ENCODE results near the gene PAPOLA. TPM values are rescaled to one million over a fixed set of nuclear protein-coding genes. Genes with fewer than 3 reads are reported as not detected.
A peak's percentile ranks its signal among the peaks of the same experiment; 100 is the strongest.

The PAPOLA gene
- total RNA-seq, 1 donor from 2014 or later: 235 TPM

DNA sequence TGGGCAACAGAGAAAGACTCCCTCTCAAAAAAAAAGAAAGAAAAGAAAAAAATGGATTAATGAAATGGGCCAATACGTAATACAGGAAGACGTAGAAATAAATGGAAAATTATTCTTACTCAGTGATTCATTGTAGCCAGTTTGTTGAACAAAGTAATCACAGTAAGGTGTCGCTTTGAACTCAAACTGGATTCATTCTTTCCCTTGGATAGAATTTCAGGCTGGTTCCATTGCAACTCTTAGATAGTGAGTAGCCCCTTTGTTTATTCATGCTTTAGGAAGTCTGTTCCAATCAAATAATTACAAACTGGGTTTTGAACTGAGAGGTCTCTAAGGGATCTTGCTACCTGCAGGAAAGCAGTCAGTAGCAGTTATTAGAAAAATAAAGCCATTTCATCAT lies 42.3 kb upstream of the PAPOLA start:
- no peaks in the 10 kb centered on the region for H3K27me3 Mint-ChIP-seq (ENCODE audit: insufficient read depth, low read depth)
- no peak for TF ChIP-seq EZH2 (IDR thresholded peaks at IDR 0.05)
- no peak for TF ChIP-seq EZH2phosphoT487 (IDR thresholded peaks at IDR 0.05)
- Histone ChIP-seq H3K27ac (no peak overlapping the region), H3K9ac (no peak overlapping the region), H3K79me2 (ENCODE audit: low read depth) (no peaks in the 10 kb centered on the region), H3K4me3 (no peak overlapping the region), H3K27me3 (no peaks in the 10 kb centered on the region), H3K9me3 (ENCODE audit: low read depth) (no peaks in the 10 kb centered on the region), H2AFZ (replicated peaks) (no peak overlapping the region), H4K20me1 (ENCODE audit: low read depth) (no peaks in the 10 kb centered on the region), H3K36me3 (no peaks in the 10 kb centered on the region), H3F3A (ENCODE audit: low read depth) (no peaks in the 10 kb centered on the region), H3K4me2 (no peak overlapping the region), H3K4me1 (peaks cover 4% of the 10 kb centered on the region)
- H3K36me3 Mint-ChIP-seq: peaks cover 2% of the 10 kb centered on the region
- no peak for DNase-seq (ENCODE audit: low spot score)
- no peak overlapping the region for H3K4me3 Mint-ChIP-seq
- H3K9me3 Mint-ChIP-seq: no peaks in the 10 kb centered on the region
- H3K27ac Mint-ChIP-seq: no peak overlapping the region
- H3K4me1 Mint-ChIP-seq: peaks cover 3% of the 10 kb centered on the region

- no peak overlapping the region for H3K4me3 Mint-ChIP-seq
- H3K27ac Mint-ChIP-seq: no peak overlapping the region
These were observed 40.0 kb upstream of the PAPOLA start for GRCh38 chr14:96461950-96462798.

DNA sequence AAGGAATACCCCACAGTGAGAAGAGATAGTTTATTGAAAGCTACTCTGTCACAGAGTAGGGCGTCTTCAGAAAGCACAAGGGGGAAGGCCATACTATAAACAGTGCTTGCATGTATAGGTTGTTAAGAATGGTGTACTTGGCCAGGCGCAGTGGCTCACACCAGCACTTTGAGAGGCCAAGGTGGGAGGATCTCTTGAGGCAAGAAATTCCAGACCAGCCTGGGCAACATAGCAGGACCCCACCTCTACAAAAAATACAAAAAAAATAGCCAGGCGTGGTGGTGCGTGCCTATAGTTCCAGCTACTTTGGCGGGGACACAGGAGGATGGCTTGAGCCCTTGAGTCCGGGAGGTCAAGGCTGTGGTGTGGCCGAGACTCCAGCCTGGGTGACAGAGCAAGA lies 38.0 kb upstream of the PAPOLA start:
- Histone ChIP-seq H3K27ac (no peak overlapping the region), H3K4me3 (no peak overlapping the region), H2AFZ (replicated peaks) (no peak overlapping the region), H3K27me3 (no peaks in the 10 kb centered on the region), H3F3A (ENCODE audit: low read depth) (peaks cover 4% of the 10 kb centered on the region), H3K4me2 (no peak overlapping the region), H3K79me2 (ENCODE audit: low read depth) (no peaks in the 10 kb centered on the region), H3K4me1 (peaks cover 13% of the 10 kb centered on the region), H3K9me3 (ENCODE audit: low read depth) (no peaks in the 10 kb centered on the region), H4K20me1 (ENCODE audit: low read depth) (no peaks in the 10 kb centered on the region), H3K36me3 (no peaks in the 10 kb centered on the region), H3K9ac (no peak overlapping the region)
- Mint-ChIP-seq H3K27ac (no peak overlapping the region), H3K4me3 (no peak overlapping the region), H3K4me1 (peaks cover 11% of the 10 kb centered on the region), H3K36me3 (no peaks in the 10 kb centered on the region), H3K9me3 (no peaks in the 10 kb centered on the region), H3K27me3 (ENCODE audit: insufficient read depth, low read depth) (peaks cover 2% of the 10 kb centered on the region)
- DNase-seq (ENCODE audit: low spot score): no peak
- TF ChIP-seq EZH2 (IDR thresholded peaks at IDR 0.05) (no peak), EZH2phosphoT487 (IDR thresholded peaks at IDR 0.05) (no peak), CTCF (IDR thresholded peaks at IDR 0.05) (no peak)

More at GRCh38 chr14:96461950-96462798, 40.0 kb upstream of the PAPOLA start:
- Histone ChIP-seq H2AFZ (replicated peaks) (no peak overlapping the region), H3K9me3 (ENCODE audit: low read depth) (no peaks in the 10 kb centered on the region), H3K27ac (no peak overlapping the region), H3K27me3 (no peaks in the 10 kb centered on the region), H3K36me3 (no peaks in the 10 kb centered on the region), H3F3A (ENCODE audit: low read depth) (no peaks in the 10 kb centered on the region), H3K79me2 (ENCODE audit: low read depth) (no peaks in the 10 kb centered on the region), H3K4me3 (no peak overlapping the region), H3K9ac (no peak overlapping the region), H3K4me2 (no peak overlapping the region), H3K4me1 (peaks cover 4% of the 10 kb centered on the region), H4K20me1 (ENCODE audit: low read depth) (no peaks in the 10 kb centered on the region)
- TF ChIP-seq EZH2phosphoT487 (IDR thresholded peaks at IDR 0.05): no peak
- no peak for TF ChIP-seq EZH2 (IDR thresholded peaks at IDR 0.05)
- TF ChIP-seq CTCF (IDR thresholded peaks at IDR 0.05): no peak
- Mint-ChIP-seq H3K9me3 (no peaks in the 10 kb centered on the region), H3K36me3 (peaks cover 2% of the 10 kb centered on the region), H3K4me1 (peaks cover 3% of the 10 kb centered on the region), H3K27me3 (ENCODE audit: insufficient read depth, low read depth) (no peaks in the 10 kb centered on the region)
- peak; percentile 29 for DNase-seq (ENCODE audit: low spot score)

- no peak overlapping the region for H3K27ac ChIP-seq
- H3K9ac ChIP-seq: no peak overlapping the region
- no peaks in the 10 kb centered on the region for H3K36me3 Mint-ChIP-seq
- no peaks in the 10 kb centered on the region for H3K27me3 ChIP-seq
- H3K4me1 ChIP-seq: peaks cover 16% of the 10 kb centered on the region
- no peak overlapping the region for H3K4me2 ChIP-seq
- no peak for DNase-seq (ENCODE audit: low spot score)
- peaks cover 2% of the 10 kb centered on the region for H3K27me3 Mint-ChIP-seq (ENCODE audit: insufficient read depth, low read depth)
- no peaks in the 10 kb centered on the region for H3K79me2 ChIP-seq (ENCODE audit: low read depth)
- peaks cover 4% of the 10 kb centered on the region for H3F3A ChIP-seq (ENCODE audit: low read depth)
- no peaks in the 10 kb centered on the region for H3K9me3 Mint-ChIP-seq
- TF ChIP-seq EZH2 (IDR thresholded peaks at IDR 0.05) (no peak), CTCF (IDR thresholded peaks at IDR 0.05) (no peak), EZH2phosphoT487 (IDR thresholded peaks at IDR 0.05) (no peak)
- H3K4me1 Mint-ChIP-seq: peaks cover 9% of the 10 kb centered on the region
- no peak overlapping the region for H2AFZ ChIP-seq (replicated peaks)
- H4K20me1 ChIP-seq (ENCODE audit: low read depth): no peaks in the 10 kb centered on the region
- no peaks in the 10 kb centered on the region for H3K9me3 ChIP-seq (ENCODE audit: low read depth)
- no peak overlapping the region for H3K4me3 Mint-ChIP-seq
- no peaks in the 10 kb centered on the region for H3K36me3 ChIP-seq
- no peak overlapping the region for H3K4me3 ChIP-seq
- H3K27ac Mint-ChIP-seq: no peak overlapping the region
These were observed 35.3 kb upstream of the PAPOLA start for GRCh38 chr14:96466918-96467317.

Data from neural progenitor cell (in vitro differentiated cells).